ENCODE data around the gene SETD3.

GRCh38 chr14:99459481-99460100 is 21.1 kb downstream of the SETD3 start:
- TF ChIP-seq POLR2A (IDR thresholded peaks at IDR 0.05; ENCODE audit: low read depth) (no peak), CTCF (IDR thresholded peaks at IDR 0.05) (no peak), EP300 (IDR thresholded peaks at IDR 0.05) (no peak), POLR2AphosphoS5 (IDR thresholded peaks at IDR 0.05) (no peak)
